Transverse colon (tissue), 4 donors: Measurements from ENCODE around the gene AHR.

ENCODE experiments used
- EP300 ChIP-seq: sonication (generic); formaldehyde crosslinking; IDR thresholded peaks from one replicate; pipeline ENCODE4 v1.6.1; 2017; ENCODE audit warnings: antibody characterized with exemption, low read depth
- POLR2AphosphoS5 ChIP-seq, 3 donors: sonication (generic); formaldehyde crosslinking; IDR thresholded peaks; one replicate each; pipeline ENCODE4 v1.6.1; 2016; ENCODE audit warnings: antibody characterized with exemption in 3 of 3
- TF ChIP-seq, protein P1 (sequence below), 5 experiments: fragments of 200-600 bp in 3 of 5; fragments of 450-650 bp in 2 of 5; sonication (generic) in 3 of 5; IDR thresholded peaks; 1 replicate in 2 of 5; 2 replicates in 3 of 5; pipeline ENCODE4 v1.5.1; 2016 to 2017; ENCODE audit warnings: antibody characterized with exemption in 5 of 5, inconsistent platforms in 3 of 5, mild to moderate bottlenecking in 2 of 5, moderate library complexity in 1 of 5

DNA sequence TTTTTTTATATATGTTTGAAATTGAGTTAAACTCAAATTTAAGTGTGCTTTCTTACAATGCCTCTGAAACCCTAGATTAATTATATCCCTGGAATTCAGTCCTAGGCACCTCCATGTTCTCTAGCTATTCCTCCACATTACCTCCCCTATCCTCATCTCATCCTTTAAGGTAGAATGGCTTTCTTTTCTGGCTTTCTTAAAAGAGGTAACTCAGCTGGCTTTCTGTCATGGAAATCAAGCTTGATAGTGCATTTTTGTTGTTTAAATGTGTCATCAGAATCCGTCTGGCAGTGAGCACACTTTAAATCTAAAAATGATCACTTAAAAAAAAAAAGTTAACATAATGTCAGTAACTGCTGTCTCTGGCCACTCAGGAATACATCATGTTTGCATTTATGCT, 42.2 kb downstream of the AHR start:
- TF ChIP-seq POLR2AphosphoS5 (IDR thresholded peaks at IDR 0.05) (no peak), EP300 (no peak)
- TF ChIP-seq, protein P1, sequence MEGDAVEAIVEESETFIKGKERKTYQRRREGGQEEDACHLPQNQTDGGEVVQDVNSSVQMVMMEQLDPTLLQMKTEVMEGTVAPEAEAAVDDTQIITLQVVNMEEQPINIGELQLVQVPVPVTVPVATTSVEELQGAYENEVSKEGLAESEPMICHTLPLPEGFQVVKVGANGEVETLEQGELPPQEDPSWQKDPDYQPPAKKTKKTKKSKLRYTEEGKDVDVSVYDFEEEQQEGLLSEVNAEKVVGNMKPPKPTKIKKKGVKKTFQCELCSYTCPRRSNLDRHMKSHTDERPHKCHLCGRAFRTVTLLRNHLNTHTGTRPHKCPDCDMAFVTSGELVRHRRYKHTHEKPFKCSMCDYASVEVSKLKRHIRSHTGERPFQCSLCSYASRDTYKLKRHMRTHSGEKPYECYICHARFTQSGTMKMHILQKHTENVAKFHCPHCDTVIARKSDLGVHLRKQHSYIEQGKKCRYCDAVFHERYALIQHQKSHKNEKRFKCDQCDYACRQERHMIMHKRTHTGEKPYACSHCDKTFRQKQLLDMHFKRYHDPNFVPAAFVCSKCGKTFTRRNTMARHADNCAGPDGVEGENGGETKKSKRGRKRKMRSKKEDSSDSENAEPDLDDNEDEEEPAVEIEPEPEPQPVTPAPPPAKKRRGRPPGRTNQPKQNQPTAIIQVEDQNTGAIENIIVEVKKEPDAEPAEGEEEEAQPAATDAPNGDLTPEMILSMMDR (IDR thresholded peaks at IDR 0.05): no peak
